Measurements from ENCODE around the gene OTX2.

OTX2 gene

DNA sequence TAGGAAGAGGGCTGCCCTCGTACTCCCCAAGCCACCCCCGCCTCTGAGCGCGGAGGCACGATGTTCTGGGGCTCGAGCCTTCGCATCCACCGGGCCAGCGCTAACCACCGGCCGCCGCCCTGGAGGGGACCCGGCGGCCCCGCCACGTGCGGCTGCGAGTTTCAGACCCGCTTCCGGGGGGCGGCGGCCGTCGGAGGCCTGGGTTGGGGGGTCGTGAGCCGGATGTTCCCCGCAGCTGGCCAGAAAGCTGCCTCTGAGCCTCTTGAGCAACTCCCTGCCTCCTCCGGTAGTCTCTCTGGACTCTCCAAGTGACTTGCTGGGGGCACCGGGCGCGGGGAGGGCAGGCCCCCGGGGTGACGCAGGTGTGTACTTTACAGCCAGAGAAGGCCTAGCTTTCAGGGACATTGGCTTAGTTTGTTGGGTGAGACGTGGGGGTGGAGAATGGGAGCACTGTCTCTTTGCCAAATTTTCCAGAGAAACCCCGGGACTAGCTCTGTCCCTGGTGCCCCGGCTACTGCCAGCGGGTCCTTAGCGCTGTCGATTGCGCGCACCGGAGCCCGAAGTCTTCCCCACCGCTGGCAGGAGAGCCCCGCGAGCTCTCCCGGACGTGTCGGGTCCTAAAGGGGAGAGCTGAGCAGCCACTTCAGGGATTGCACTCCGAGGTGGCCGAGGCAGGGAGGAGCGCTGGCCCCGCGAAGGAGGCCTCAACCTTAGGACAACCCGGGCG, 15.6 kb downstream of the OTX2 start:
- DNase-seq, result no peak

DNA sequence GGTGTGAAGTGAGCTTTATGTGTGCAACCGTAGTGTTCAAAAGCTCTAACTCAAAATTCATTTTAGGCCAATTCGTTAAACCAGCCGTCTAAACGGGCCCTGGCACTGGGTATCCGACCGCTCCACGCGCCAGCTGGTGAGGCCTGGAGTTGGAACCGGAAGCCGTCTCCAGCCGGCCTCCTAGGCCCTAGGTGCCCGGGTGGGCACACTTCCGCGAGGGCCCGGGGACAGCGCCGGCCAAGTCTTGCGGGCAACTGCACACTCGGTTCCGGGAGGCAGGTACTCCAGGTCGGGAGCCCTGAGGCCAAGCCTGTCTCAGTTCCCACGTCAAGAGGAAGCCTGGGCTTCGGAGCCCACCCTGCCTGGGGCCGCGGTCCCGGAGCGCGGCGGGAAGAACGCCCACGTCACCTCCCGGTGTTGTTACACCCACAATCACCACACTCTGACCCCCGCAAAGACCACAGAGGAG, 16.2 kb downstream of the OTX2 start:
- no peak for DNase-seq

DNA sequence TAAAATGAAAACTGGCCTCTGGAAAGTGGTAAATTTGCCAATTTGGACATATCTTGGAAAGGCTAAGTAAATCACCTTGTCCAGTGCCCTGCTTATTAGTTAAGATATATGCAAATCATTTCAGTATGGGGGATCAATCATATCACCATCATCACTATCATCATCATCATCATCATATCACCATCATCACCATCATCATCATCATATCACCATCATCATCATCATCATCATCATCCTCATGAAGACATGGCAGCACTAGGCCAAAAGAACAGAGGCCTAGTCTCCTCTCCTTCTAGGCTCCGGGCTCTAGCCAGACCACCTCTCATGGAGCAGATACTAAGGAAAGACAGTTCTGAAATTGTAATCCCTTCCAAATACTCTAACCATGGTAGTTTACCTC, 20.3 kb downstream of the OTX2 start:
- DNase-seq, result no peak

DNA sequence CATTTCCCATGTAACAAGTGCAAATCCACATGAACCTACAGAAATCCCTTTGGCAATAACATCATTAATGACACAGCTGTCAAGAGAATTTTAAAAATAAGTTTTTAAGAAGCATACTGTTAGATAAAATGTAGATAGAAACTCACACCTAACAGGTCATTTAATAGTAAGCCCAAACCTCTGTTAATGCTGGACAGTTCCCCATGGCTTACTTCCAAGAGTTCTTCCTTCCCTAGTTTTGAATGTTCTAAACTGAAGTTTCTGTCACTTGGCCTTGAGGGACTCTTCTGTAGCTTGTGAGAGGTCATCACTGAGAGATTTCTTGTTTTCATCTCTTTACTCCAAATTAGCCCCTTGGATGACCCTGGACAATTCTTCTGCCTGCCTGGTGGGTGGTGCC, 22.7 kb downstream of the OTX2 start:
- no peak for DNase-seq

DNA sequence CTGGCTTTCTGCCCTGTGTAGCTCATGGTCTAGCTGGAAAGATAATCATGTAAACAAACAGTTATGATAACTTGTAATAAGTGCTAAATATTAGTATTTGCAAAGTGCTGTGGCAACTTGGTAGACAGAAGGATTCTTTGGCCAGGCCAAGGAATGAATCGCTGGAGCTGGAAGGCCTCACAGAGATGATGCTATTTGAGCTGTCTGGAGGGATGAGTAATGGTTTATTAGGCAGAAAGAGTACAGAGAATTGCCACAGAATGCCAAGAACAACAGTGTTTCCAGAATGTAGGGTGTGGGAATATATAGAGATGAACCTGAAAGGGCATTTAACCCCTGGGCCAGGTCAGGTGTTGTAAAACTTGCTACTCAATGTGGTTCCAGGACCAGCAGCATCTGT, 27.6 kb downstream of the OTX2 start:
- DNase-seq, result no peak

DNA sequence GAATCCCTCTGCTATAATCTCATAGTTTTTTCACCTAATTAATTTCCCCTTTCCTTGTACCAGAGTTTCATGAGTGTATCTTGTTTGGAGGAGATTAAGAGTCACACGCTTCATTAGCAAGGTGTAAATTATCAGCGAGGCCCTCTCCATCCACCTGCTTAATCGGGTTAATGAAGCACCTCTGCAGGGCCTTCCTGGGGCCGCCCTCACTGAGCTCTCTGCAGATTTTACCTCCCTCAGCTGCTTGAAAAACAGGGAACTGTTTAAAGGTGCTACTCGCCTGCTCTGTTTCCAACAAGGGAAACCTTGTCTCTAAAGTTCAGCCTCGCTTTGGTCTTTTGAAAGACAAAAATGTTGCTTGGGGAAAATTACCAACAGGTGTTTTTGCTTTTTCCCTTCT, 35.8 kb downstream of the OTX2 start:
- DNase-seq, result no peak

DNA sequence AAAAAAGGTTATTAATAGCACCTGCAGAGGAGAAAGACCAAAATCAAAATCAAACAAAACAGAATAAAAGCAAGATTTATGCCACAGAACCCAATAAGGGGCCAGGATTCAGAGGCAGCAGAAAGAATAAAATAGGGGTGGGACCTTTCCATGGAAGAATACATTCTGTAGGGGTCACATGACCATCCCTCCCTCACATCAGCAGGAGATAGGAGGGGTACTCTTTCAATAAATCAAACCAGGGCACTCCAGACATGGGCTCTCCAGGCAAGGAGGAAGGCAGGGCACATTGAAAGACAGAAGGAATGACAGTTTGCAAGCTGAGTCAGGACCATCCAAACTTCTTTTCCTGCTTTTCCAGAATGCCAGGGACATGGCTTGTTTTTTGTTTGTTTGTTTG, 39.8 kb downstream of the OTX2 start:
- no peak for DNase-seq

DNA sequence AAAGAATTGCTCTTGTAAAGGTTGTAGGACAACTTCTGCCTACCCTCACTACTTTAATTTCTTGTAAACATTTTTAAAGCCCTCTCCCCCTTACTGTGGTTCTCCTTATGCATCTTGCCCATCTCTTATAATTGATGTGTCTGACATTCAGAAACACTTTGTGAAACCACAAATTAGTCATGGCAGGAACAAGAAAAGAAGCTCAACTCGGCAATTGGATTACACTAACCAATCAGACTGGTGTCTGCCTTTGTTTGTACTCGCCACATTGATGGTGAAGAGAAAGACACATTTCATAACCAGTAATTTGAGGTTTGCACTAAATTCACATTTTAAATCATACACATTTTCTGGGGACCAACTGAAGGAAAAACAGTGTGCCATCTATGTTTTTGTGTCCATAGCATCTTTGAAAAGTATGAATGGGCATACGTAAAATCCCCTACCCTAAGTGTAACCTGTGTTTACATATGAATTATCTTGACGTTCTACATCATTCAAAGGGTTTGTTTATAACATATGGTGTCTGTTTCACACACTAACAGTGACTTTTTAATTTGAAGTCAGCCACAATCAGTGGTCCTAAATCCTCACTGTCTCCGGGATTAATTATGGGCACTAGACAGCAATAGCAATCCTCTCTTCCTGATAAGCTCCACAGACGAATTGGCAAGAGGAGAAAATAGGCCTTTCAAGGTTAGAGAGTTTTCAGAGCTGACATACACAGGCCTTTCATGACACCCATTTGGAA, 49.9 kb downstream of the OTX2 start:
- DNase-seq, result no peak

DNA sequence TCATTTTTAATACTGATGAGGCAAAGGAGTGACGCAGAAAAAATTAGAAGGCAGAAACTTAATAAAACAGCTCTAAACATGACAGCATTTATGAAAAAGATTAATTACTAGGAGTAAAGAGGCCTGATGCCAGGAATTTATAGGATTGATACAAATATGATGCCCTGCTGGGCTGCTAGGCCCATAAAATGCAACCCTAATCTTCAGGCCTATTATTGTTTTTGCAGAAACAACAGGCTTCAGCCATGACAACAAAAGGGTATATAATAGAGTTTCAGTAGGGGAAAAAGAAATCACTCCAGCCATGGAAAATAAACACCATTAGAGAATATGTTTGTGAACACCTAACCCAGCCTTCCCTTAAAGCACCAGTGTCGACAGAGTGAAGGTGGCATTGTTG, 50.6 kb downstream of the OTX2 start:
- no peak for DNase-seq

DNA sequence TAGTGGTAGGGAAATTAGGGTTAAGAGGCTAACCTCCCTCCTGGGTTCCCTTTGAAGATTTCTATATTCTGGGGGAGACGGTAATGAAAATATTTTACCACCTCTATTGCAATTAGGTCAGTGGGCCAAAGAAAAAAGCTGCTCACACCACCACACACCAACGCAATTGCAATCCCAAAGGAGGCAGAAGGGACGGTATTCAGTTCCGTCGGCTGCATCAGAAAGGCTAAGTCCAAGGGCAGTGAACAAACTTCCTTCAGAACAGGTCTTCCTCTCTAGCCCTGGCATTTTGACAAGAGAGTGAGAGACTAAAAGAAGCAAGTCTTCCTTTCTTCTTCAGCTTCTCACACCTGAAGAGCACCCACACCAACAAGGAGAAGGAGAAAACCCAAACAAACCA, 51.2 kb downstream of the OTX2 start:
- DNase-seq, result no peak

DNA sequence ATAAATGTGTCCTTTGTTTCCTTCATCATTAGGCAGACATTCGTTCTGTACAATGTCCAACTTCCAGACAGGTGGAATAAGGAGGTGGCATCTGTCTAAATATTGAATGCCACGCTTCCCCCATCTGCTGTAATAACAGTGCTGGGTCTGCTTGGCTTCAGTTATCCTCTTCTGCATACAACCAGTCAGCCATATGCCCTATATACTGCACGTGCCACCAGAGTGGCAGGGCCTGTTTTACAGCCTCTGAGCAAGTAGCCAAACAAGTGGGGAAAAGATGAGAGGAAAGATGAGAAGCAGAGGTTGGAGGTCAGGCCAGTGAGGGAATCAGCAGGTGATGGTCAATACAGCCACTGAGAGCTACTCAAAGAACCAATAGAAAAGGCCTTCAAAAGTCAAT, 55.4 kb downstream of the OTX2 start:
- DNase-seq, result no peak

DNA sequence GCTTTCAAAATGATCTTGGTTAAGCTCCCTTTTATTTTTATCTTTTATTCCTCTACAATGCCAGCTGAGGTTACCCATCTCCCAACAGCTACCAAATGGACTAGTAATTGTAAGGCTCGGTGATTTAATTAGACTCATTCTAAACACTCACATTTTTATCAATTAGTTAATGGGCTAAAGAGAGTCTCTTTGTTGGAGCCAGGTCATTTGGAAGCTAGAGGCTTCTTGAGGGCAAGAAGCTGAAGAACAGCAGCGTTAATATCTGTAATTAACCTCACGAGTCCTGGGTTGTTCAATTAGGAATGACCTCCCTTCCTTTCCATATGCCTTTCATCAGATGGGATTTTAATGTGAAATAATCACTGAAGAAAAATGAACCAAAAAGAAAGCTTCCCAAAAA, 56.9 kb downstream of the OTX2 start:
- DNase-seq, result no peak

DNA sequence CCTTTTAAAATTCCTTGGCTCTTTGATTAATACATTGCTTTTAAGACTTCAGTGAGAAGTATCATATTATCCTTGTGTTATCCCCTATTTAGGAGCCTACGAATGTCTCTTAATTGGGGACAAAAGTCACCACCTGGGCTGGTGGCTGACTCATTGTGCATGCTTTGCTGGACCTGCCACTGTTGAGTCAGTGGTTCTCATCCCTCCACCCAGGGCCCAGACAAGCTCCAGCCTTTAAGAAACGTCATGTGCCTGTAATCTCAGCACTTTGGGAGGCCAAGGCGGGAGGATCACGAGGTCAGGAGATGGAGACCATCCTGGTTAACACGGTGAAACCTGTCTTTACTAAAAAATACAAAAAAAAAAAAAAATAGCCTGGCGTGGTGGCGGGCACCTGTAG, 57.9 kb downstream of the OTX2 start:
- no peak for DNase-seq

DNA sequence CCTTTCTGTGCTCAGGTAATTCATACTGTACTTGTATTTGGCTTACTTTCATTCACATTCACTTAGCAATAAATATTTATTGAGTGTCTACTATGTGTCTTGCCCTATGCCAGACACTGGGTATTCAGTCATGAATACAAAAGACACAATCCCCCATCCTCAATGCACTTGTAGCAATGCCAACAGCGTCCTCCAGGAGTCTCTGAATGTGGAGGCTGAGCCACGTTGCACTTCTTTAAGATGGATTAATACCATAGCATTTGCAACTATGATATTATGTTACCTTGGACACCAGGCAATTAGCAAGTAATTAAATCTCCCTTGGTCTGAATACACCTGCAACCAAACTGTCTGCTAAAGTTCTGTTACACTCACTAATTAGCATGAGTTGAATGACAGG, 58.8 kb downstream of the OTX2 start:
- DNase-seq, result no peak

Data from stimulated activated CD4-positive, alpha-beta T cell treated with anti-CD3 and anti-CD28 coated beads, Interleukin-2, amount 100 ng/mL, for 24 hours (primary cell).